Activated T-helper 2 cell treated with anti-CD3 and anti-CD28 coated beads, Interferon-gamma antibody, Interleukin-2, Interleukin-4, amounts not matched to agents 10 μg/mL and 5 μg/mL and 100 μg/mL, durations not matched to agents 14 hours and 24 hours and 36 hours (primary cell): Measurements from ENCODE around the gene C1QL1. TPM values are rescaled to one million over a fixed set of nuclear protein-coding genes. Genes with fewer than 3 reads are reported as not detected.

ENCODE experiments used
- DNase-seq: peaks from one replicate; pipeline ENCODE4 v3.0.0; 2021; ENCODE audit warnings: low spot score
- H3K27ac Mint-ChIP-seq: one replicate; pipeline ENCODE4 v1.8.0; 2021; ENCODE audit warnings: mixed read lengths
- H3K27me3 Mint-ChIP-seq: one replicate; pipeline ENCODE4 v1.8.0; 2021; ENCODE audit warnings: low read depth, mixed read lengths
- H3K36me3 Mint-ChIP-seq: one replicate; pipeline ENCODE4 v1.8.0; 2021; ENCODE audit warnings: low read depth, mixed read lengths
- H3K4me1 Mint-ChIP-seq: one replicate; pipeline ENCODE4 v1.8.0; 2021; ENCODE audit warnings: low read depth, mixed read lengths
- H3K4me3 Mint-ChIP-seq: one replicate; pipeline ENCODE4 v1.8.0; 2021; ENCODE audit warnings: low read depth, mild to moderate bottlenecking, moderate library complexity, mixed read lengths
- H3K9me3 Mint-ChIP-seq: one replicate; pipeline ENCODE4 v1.8.0; 2021; ENCODE audit warnings: mixed read lengths
- intact Hi-C: fragments of 100-400 bp; cut with micrococcal nuclease; formaldehyde crosslinking; loops from one replicate; pipeline ENCODE4 v1.15.1; 2023
- total RNA-seq: library from RNA; stranded (reverse); gene quantifications from 2 replicates; pipeline ENCODE4 v1.2.3, GENCODE V29; 2022

Gene C1QL1
- total RNA-seq, 1 donor from 2014 or later: 0.41 TPM

- no peak overlapping the region for H3K4me3 Mint-ChIP-seq
- H3K4me1 Mint-ChIP-seq: no peaks in the 10 kb centered on the region
- H3K27ac Mint-ChIP-seq: no peak overlapping the region
- DNase-seq: no peak
- no peaks in the 10 kb centered on the region for H3K9me3 Mint-ChIP-seq
- intact Hi-C loops: no loop called here
- no peaks in the 10 kb centered on the region for H3K27me3 Mint-ChIP-seq
- peaks cover 77% of the 10 kb centered on the region for H3K36me3 Mint-ChIP-seq
Observed at GRCh38 chr17:44930667-44931066, 37.4 kb downstream of the C1QL1 start.

- Mint-ChIP-seq H3K9me3 (no peaks in the 10 kb centered on the region), H3K36me3 (peaks cover 77% of the 10 kb centered on the region), H3K27ac (no peak overlapping the region), H3K4me3 (no peak overlapping the region), H3K27me3 (no peaks in the 10 kb centered on the region), H3K4me1 (no peaks in the 10 kb centered on the region)
- no peak for DNase-seq
- intact Hi-C loops: no loop called here
Observed at GRCh38 chr17:44928950-44929720, 39.0 kb downstream of the C1QL1 start.

- Mint-ChIP-seq H3K4me3 (no peak overlapping the region), H3K4me1 (no peaks in the 10 kb centered on the region)
Observed at GRCh38 chr17:44928136-44928535, 40.0 kb downstream of the C1QL1 start.

GRCh38 chr17:44927696-44928095 is 40.4 kb downstream of the C1QL1 start:
- Mint-ChIP-seq H3K9me3 (no peaks in the 10 kb centered on the region), H3K27me3 (peaks cover 4% of the 10 kb centered on the region), H3K4me1 (no peaks in the 10 kb centered on the region), H3K4me3 (no peak overlapping the region), H3K36me3 (peaks cover 71% of the 10 kb centered on the region), H3K27ac (no peak overlapping the region)
- no peak for DNase-seq
- intact Hi-C loops: no loop called here

More at GRCh38 chr17:44928136-44928535, 40.0 kb downstream of the C1QL1 start:
- H3K27ac Mint-ChIP-seq: no peak overlapping the region
- intact Hi-C loops: no loop called here
- no peaks in the 10 kb centered on the region for H3K27me3 Mint-ChIP-seq
- peaks cover 73% of the 10 kb centered on the region for H3K36me3 Mint-ChIP-seq
- no peak for DNase-seq
- H3K9me3 Mint-ChIP-seq: no peaks in the 10 kb centered on the region

- H3K36me3 Mint-ChIP-seq: peaks cover 68% of the 10 kb centered on the region
- DNase-seq: no peak
- intact Hi-C loops: no loop called here
Observed at GRCh38 chr17:44926821-44927525, 41.1 kb downstream of the C1QL1 start.

GRCh38 chr17:44925731-44926697 is 42.1 kb downstream of the C1QL1 start:
- Mint-ChIP-seq H3K4me1 (no peaks in the 10 kb centered on the region), H3K27ac (no peak overlapping the region), H3K9me3 (no peaks in the 10 kb centered on the region), H3K4me3 (no peak overlapping the region), H3K36me3 (peaks cover 59% of the 10 kb centered on the region), H3K27me3 (peaks cover 10% of the 10 kb centered on the region)
- DNase-seq: no peak
- intact Hi-C loops: no loop called here

More at GRCh38 chr17:44926821-44927525, 41.1 kb downstream of the C1QL1 start:
- Mint-ChIP-seq H3K4me1 (no peaks in the 10 kb centered on the region), H3K27me3 (peaks cover 4% of the 10 kb centered on the region), H3K27ac (no peak overlapping the region), H3K4me3 (no peak overlapping the region), H3K9me3 (no peaks in the 10 kb centered on the region)

- H3K4me1 Mint-ChIP-seq: no peaks in the 10 kb centered on the region
- intact Hi-C loops: no loop called here
Observed at GRCh38 chr17:44924107-44924544, 44.0 kb downstream of the C1QL1 start.

GRCh38 chr17:44922746-44923470 is 45.2 kb downstream of the C1QL1 start:
- H3K9me3 Mint-ChIP-seq: no peaks in the 10 kb centered on the region
- H3K27ac Mint-ChIP-seq: no peak overlapping the region
- intact Hi-C loops: no loop called here

More at GRCh38 chr17:44924107-44924544, 44.0 kb downstream of the C1QL1 start:
- H3K27ac Mint-ChIP-seq: no peak overlapping the region
- no peak overlapping the region for H3K4me3 Mint-ChIP-seq
- peaks cover 20% of the 10 kb centered on the region for H3K27me3 Mint-ChIP-seq
- H3K9me3 Mint-ChIP-seq: no peaks in the 10 kb centered on the region
- peaks cover 42% of the 10 kb centered on the region for H3K36me3 Mint-ChIP-seq
- no peak for DNase-seq

GRCh38 chr17:44922136-44922535 is 46.0 kb downstream of the C1QL1 start:
- H3K27me3 Mint-ChIP-seq: peaks cover 26% of the 10 kb centered on the region
- intact Hi-C loops: no loop called here
- H3K27ac Mint-ChIP-seq: no peak overlapping the region

More at GRCh38 chr17:44922746-44923470, 45.2 kb downstream of the C1QL1 start:
- Mint-ChIP-seq H3K4me3 (no peak overlapping the region), H3K4me1 (no peaks in the 10 kb centered on the region), H3K36me3 (peaks cover 32% of the 10 kb centered on the region), H3K27me3 (peaks cover 24% of the 10 kb centered on the region)
- DNase-seq: no peak

GRCh38 chr17:44921122-44921882 is 46.8 kb downstream of the C1QL1 start:
- H3K4me3 Mint-ChIP-seq: no peak overlapping the region
- H3K36me3 Mint-ChIP-seq: peaks cover 18% of the 10 kb centered on the region
- peaks cover 26% of the 10 kb centered on the region for H3K27me3 Mint-ChIP-seq
- no peaks in the 10 kb centered on the region for H3K9me3 Mint-ChIP-seq
- H3K27ac Mint-ChIP-seq: no peak overlapping the region
- DNase-seq: no peak
- intact Hi-C loops: no loop called here
- no peaks in the 10 kb centered on the region for H3K4me1 Mint-ChIP-seq

More at GRCh38 chr17:44922136-44922535, 46.0 kb downstream of the C1QL1 start:
- DNase-seq: no peak
- Mint-ChIP-seq H3K9me3 (no peaks in the 10 kb centered on the region), H3K4me1 (no peaks in the 10 kb centered on the region), H3K4me3 (no peak overlapping the region), H3K36me3 (peaks cover 25% of the 10 kb centered on the region)

- Mint-ChIP-seq H3K9me3 (no peaks in the 10 kb centered on the region), H3K36me3 (peaks cover 13% of the 10 kb centered on the region), H3K4me1 (no peaks in the 10 kb centered on the region), H3K4me3 (no peak overlapping the region), H3K27ac (no peak overlapping the region), H3K27me3 (peaks cover 26% of the 10 kb centered on the region)
- intact Hi-C loops: loop anchor here (1.0 kb wide), 1 partner anchor 102 kb away; no protein-coding TSS in a partner anchor
- DNase-seq: no peak
Observed at GRCh38 chr17:44920565-44920940, 47.5 kb downstream of the C1QL1 start.
